GM23338 (cell line): Measurements from ENCODE around the gene NTMT1. TPM values are rescaled to one million over a fixed set of nuclear protein-coding genes. Genes with fewer than 3 reads are reported as not detected.

Experiments
- ATAC-seq: fragments of 200-7000 bp; cut with Tn5 transposase; 3 replicates; pipeline ENCODE4 v1.9.1; 2020
- DNase-seq: peaks from one replicate; pipeline ENCODE4 v3.0.0-alpha.2; 2015; ENCODE audit warnings: low spot score
- H2AFZ ChIP-seq: fragments of 200-600 bp; sonication (generic); 2 replicates; pipeline ENCODE4 v1.8.0; 2016; ENCODE audit warnings: antibody characterized with exemption, mild to moderate bottlenecking, moderate library complexity
- H3F3A ChIP-seq: fragments of 200-600 bp; sonication (generic); replicated peaks from 2 replicates; pipeline ENCODE4 v1.8.0; 2017; ENCODE audit warnings: antibody characterized with exemption, mixed run types, low read depth
- H3K27ac ChIP-seq: fragments of 200-600 bp; sonication (generic); 2 replicates; pipeline ENCODE4 v1.6.1; 2016; ENCODE audit warnings: low read depth
- H3K27me3 ChIP-seq: fragments of 200-600 bp; sonication (generic); 2 replicates; pipeline ENCODE4 v1.8.0; 2016; ENCODE audit warnings: mild to moderate bottlenecking, mixed run types, moderate library complexity; ENCODE audit not compliant: insufficient read depth
- H3K36me3 ChIP-seq: fragments of 200-600 bp; sonication (generic); 2 replicates; pipeline ENCODE4 v1.8.0; 2016; ENCODE audit warnings: mild to moderate bottlenecking; ENCODE audit not compliant: insufficient read depth
- H3K4me1 ChIP-seq: fragments of 200-600 bp; sonication (generic); 2 replicates; pipeline ENCODE4 v1.8.0; 2016; ENCODE audit warnings: mild to moderate bottlenecking, moderate library complexity; ENCODE audit not compliant: insufficient read depth
- H3K4me2 ChIP-seq: fragments of 200-600 bp; sonication (generic); 2 replicates; pipeline ENCODE4 v1.7.1; 2017; ENCODE audit warnings: mixed run types
- H3K4me3 ChIP-seq: fragments of 200-600 bp; sonication (generic); 2 replicates; pipeline ENCODE4 v1.6.1; 2016; ENCODE audit warnings: mixed run types
- H3K79me2 ChIP-seq: fragments of 200-600 bp; sonication (generic); replicated peaks from 2 replicates; pipeline ENCODE4 v1.8.0; 2017; ENCODE audit warnings: mild to moderate bottlenecking; ENCODE audit not compliant: insufficient read depth
- H3K9me2 ChIP-seq: fragments of 200-600 bp; sonication (generic); 2 replicates; pipeline ENCODE4 v1.8.0; 2017; ENCODE audit not compliant: insufficient read depth
- H4K20me1 ChIP-seq: fragments of 200-600 bp; sonication (generic); replicated peaks from 2 replicates; pipeline ENCODE4 v1.8.0; 2017; ENCODE audit warnings: mild to moderate bottlenecking; ENCODE audit not compliant: insufficient read depth
- H3K27ac Mint-ChIP-seq: 2 replicates; pipeline ENCODE4 v1.8.0; 2020; ENCODE audit warnings: inconsistent platforms, mild to moderate bottlenecking, moderate library complexity, mixed read lengths
- H3K27me3 Mint-ChIP-seq: 3 replicates; pipeline ENCODE4 v1.8.0; 2022; ENCODE audit warnings: low read depth, mild to moderate bottlenecking, moderate library complexity, mixed read lengths, inconsistent platforms; ENCODE audit not compliant: insufficient read depth, poor library complexity
- H3K36me3 Mint-ChIP-seq: 3 replicates; pipeline ENCODE4 v1.8.0; 2021; ENCODE audit warnings: low read depth, mild to moderate bottlenecking, inconsistent platforms, moderate library complexity, mixed read lengths
- H3K4me1 Mint-ChIP-seq: 3 replicates; pipeline ENCODE4 v1.8.0; 2020; ENCODE audit warnings: mild to moderate bottlenecking, inconsistent platforms, mixed read lengths
- H3K4me3 Mint-ChIP-seq: 3 replicates; pipeline ENCODE4 v1.8.0; 2021; ENCODE audit warnings: moderate library complexity, mild to moderate bottlenecking, inconsistent platforms, mixed read lengths
- H3K9me3 Mint-ChIP-seq: 3 replicates; pipeline ENCODE4 v1.8.0; 2020; ENCODE audit warnings: moderate library complexity, mild to moderate bottlenecking, inconsistent platforms, mixed read lengths
- CREB1 ChIP-seq: fragments of 250-450 bp; sonication (Bioruptor Pico); IDR thresholded peaks from 2 replicates; pipeline ENCODE4 v1.5.0; 2020; ENCODE audit warnings: low read depth, mild to moderate bottlenecking, moderate library complexity
- EZH2phosphoT487 ChIP-seq: fragments of 200-600 bp; sonication (generic); IDR thresholded peaks from one replicate; pipeline ENCODE4 v1.8.1; 2018; ENCODE audit warnings: antibody characterized with exemption; ENCODE audit not compliant: unreplicated experiment
- NANOG ChIP-seq: IDR thresholded peaks from 2 replicates; pipeline ENCODE4 v1.6.1; 2016; ENCODE audit warnings: antibody characterized with exemption, borderline replicate concordance
- STAT1 ChIP-seq: IDR thresholded peaks from one replicate; pipeline ENCODE4 v1.6.1; 2016; ENCODE audit warnings: antibody characterized with exemption; ENCODE audit not compliant: unreplicated experiment
- ZNF114 ChIP-seq: fragments of 250-450 bp; sonication (Bioruptor Pico); IDR thresholded peaks from 2 replicates; pipeline ENCODE4 v1.5.0; 2020; ENCODE audit warnings: mild to moderate bottlenecking, moderate library complexity
- ZNF331 ChIP-seq: fragments of 250-450 bp; sonication (Bioruptor Pico); IDR thresholded peaks from 2 replicates; pipeline ENCODE4 v1.5.0; 2020; ENCODE audit warnings: low read depth, mild to moderate bottlenecking, moderate library complexity
- polyA plus RNA-seq: library from polyadenylated mRNA; unstranded; fragments of >200 nt; fragmentation: Nextera tagmentation; extraction: Ambion mirVana; gene quantifications from 2 replicates; pipeline ENCODE4 v1.2.1, GENCODE V29; 2016
- total RNA-seq: library from RNA; depleted of rRNA; stranded (reverse); fragments of >200 nt; shearing (Covaris generic); gene quantifications from 2 replicates; pipeline ENCODE4 v1.2.3, GENCODE V29; 2014
- TF ChIP-seq, protein P1 (sequence below), 2 experiments: fragments of 200-600 bp in 1 of 2; sonication (generic) in 1 of 2; conservative IDR thresholded peaks; 2 replicates each; pipeline versions ENCODE4 v1.5.1 to v1.6.1; 2016 to 2017; ENCODE audit warnings: antibody characterized with exemption in 2 of 2, low read depth in 2 of 2, mild to moderate bottlenecking in 2 of 2, moderate library complexity in 1 of 2
- TF ChIP-seq, protein P2 (sequence below): IDR thresholded peaks from 2 replicates; pipeline ENCODE4 v1.6.1; 2016; ENCODE audit warnings: antibody characterized with exemption
- TF ChIP-seq, protein P3 (sequence below): fragments of 250-450 bp; sonication (Bioruptor Pico); IDR thresholded peaks from 2 replicates; pipeline ENCODE4 v1.5.0; 2020; ENCODE audit warnings: mild to moderate bottlenecking, moderate library complexity
- TF ChIP-seq, protein P4 (sequence below): IDR thresholded peaks from one replicate; pipeline ENCODE4 v1.6.1; 2018; ENCODE audit warnings: antibody characterized with exemption; ENCODE audit not compliant: unreplicated experiment

NTMT1 gene
- total and polyA plus RNA-seq, 2 experiments from 2014 or later = 59.4 to 108 TPM

DNA sequence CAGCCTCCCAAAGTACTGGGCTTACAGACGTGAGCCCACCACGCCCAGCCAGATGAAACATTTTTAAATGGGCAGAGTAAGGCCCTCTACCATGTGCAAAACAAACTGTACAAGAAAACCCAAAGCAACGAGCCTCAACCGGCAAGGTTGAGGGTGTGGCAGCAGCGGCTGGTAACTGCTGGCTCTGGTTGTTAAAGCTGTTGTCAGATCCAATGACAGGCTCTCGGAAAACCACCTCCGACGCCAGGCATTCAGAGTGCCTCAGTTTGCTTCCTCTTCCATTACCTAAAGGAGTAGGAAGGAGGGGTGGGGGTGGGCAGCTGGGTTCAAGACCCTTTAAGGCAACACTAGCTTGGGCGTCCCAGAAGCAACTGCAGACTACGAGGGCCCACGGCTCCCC is 18.4 kb downstream of the NTMT1 start:
- Histone ChIP-seq H4K20me1 (peaks cover 8% of the 10 kb centered on the region), H3K27ac (no peak overlapping the region), H3K4me3 (no peak overlapping the region), H3K4me1 (no peaks in the 10 kb centered on the region), H3F3A (no peaks in the 10 kb centered on the region), H3K79me2 (peaks cover 10% of the 10 kb centered on the region), H3K36me3 (no peaks in the 10 kb centered on the region), H3K4me2 (no peak overlapping the region), H2AFZ (no peak overlapping the region), H3K9me2 (no peaks in the 10 kb centered on the region), H3K27me3 (no peaks in the 10 kb centered on the region)
- Mint-ChIP-seq H3K9me3 (no peaks in the 10 kb centered on the region; the same call in 2 of the 3 replicates), H3K4me1 (peaks cover 9% of the 10 kb centered on the region), H3K27ac (no peak overlapping the region), H3K27me3 (peaks cover 15% of the 10 kb centered on the region), H3K36me3 (no peaks in the 10 kb centered on the region; the same call in 2 of the 3 replicates), H3K4me3 (no peak overlapping the region)
- no peak for ATAC-seq
- no peak for DNase-seq
- TF ChIP-seq, protein P1, sequence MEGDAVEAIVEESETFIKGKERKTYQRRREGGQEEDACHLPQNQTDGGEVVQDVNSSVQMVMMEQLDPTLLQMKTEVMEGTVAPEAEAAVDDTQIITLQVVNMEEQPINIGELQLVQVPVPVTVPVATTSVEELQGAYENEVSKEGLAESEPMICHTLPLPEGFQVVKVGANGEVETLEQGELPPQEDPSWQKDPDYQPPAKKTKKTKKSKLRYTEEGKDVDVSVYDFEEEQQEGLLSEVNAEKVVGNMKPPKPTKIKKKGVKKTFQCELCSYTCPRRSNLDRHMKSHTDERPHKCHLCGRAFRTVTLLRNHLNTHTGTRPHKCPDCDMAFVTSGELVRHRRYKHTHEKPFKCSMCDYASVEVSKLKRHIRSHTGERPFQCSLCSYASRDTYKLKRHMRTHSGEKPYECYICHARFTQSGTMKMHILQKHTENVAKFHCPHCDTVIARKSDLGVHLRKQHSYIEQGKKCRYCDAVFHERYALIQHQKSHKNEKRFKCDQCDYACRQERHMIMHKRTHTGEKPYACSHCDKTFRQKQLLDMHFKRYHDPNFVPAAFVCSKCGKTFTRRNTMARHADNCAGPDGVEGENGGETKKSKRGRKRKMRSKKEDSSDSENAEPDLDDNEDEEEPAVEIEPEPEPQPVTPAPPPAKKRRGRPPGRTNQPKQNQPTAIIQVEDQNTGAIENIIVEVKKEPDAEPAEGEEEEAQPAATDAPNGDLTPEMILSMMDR (conservative IDR thresholded peaks at IDR 0.05; ENCODE audit: low read depth in 2 of 2) = no peak

DNA sequence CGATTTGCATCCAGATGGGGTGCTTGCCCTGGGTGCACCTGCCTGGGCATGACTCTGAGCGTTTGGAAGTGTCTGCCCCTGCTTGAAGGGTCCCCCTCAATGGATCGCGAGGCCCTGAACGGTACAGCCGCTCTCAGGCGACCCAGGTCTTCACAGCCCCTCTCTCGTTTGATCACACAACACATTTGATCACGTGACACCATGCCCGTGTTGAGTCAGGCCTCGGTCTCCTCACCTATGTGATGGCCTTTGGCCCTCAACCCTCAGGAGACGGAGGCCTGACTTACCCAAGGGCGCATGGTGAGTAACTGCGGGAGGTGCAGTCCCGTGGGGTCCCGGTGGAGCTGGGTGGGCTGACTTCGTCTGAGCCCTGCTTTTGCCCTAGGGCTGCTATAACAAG is 18.9 kb downstream of the NTMT1 start:
- Mint-ChIP-seq H3K4me1 (peaks cover 9% of the 10 kb centered on the region), H3K36me3 (no peaks in the 10 kb centered on the region), H3K27me3 (peaks cover 18% of the 10 kb centered on the region), H3K9me3 (no peaks in the 10 kb centered on the region; the same call in 2 of the 3 replicates), H3K4me3 (no peak overlapping the region), H3K27ac (no peak overlapping the region)
- no peak for ATAC-seq
- H3K27me3 ChIP-seq = no peaks in the 10 kb centered on the region
- H3K27ac ChIP-seq = no peak overlapping the region
- H3K4me2 ChIP-seq = no peak overlapping the region
- no peak overlapping the region for H3K4me3 ChIP-seq
- no peaks in the 10 kb centered on the region for H3F3A ChIP-seq
- H2AFZ ChIP-seq = no peak overlapping the region
- no peaks in the 10 kb centered on the region for H3K9me2 ChIP-seq
- peaks cover 8% of the 10 kb centered on the region for H4K20me1 ChIP-seq
- no peaks in the 10 kb centered on the region for H3K36me3 ChIP-seq
- peaks cover 10% of the 10 kb centered on the region for H3K79me2 ChIP-seq
- no peaks in the 10 kb centered on the region for H3K4me1 ChIP-seq
- DNase-seq = no peak
- TF ChIP-seq EZH2phosphoT487 (no peak), CREB1 (CRISPR knock-in tag) (no peak), NANOG (no peak), ZNF114 (CRISPR knock-in tag) (no peak), STAT1 (no peak), ZNF331 (CRISPR knock-in tag) (no peak)
- TF ChIP-seq, protein P2, sequence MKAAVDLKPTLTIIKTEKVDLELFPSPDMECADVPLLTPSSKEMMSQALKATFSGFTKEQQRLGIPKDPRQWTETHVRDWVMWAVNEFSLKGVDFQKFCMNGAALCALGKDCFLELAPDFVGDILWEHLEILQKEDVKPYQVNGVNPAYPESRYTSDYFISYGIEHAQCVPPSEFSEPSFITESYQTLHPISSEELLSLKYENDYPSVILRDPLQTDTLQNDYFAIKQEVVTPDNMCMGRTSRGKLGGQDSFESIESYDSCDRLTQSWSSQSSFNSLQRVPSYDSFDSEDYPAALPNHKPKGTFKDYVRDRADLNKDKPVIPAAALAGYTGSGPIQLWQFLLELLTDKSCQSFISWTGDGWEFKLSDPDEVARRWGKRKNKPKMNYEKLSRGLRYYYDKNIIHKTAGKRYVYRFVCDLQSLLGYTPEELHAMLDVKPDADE = no peak
- TF ChIP-seq, protein P3, sequence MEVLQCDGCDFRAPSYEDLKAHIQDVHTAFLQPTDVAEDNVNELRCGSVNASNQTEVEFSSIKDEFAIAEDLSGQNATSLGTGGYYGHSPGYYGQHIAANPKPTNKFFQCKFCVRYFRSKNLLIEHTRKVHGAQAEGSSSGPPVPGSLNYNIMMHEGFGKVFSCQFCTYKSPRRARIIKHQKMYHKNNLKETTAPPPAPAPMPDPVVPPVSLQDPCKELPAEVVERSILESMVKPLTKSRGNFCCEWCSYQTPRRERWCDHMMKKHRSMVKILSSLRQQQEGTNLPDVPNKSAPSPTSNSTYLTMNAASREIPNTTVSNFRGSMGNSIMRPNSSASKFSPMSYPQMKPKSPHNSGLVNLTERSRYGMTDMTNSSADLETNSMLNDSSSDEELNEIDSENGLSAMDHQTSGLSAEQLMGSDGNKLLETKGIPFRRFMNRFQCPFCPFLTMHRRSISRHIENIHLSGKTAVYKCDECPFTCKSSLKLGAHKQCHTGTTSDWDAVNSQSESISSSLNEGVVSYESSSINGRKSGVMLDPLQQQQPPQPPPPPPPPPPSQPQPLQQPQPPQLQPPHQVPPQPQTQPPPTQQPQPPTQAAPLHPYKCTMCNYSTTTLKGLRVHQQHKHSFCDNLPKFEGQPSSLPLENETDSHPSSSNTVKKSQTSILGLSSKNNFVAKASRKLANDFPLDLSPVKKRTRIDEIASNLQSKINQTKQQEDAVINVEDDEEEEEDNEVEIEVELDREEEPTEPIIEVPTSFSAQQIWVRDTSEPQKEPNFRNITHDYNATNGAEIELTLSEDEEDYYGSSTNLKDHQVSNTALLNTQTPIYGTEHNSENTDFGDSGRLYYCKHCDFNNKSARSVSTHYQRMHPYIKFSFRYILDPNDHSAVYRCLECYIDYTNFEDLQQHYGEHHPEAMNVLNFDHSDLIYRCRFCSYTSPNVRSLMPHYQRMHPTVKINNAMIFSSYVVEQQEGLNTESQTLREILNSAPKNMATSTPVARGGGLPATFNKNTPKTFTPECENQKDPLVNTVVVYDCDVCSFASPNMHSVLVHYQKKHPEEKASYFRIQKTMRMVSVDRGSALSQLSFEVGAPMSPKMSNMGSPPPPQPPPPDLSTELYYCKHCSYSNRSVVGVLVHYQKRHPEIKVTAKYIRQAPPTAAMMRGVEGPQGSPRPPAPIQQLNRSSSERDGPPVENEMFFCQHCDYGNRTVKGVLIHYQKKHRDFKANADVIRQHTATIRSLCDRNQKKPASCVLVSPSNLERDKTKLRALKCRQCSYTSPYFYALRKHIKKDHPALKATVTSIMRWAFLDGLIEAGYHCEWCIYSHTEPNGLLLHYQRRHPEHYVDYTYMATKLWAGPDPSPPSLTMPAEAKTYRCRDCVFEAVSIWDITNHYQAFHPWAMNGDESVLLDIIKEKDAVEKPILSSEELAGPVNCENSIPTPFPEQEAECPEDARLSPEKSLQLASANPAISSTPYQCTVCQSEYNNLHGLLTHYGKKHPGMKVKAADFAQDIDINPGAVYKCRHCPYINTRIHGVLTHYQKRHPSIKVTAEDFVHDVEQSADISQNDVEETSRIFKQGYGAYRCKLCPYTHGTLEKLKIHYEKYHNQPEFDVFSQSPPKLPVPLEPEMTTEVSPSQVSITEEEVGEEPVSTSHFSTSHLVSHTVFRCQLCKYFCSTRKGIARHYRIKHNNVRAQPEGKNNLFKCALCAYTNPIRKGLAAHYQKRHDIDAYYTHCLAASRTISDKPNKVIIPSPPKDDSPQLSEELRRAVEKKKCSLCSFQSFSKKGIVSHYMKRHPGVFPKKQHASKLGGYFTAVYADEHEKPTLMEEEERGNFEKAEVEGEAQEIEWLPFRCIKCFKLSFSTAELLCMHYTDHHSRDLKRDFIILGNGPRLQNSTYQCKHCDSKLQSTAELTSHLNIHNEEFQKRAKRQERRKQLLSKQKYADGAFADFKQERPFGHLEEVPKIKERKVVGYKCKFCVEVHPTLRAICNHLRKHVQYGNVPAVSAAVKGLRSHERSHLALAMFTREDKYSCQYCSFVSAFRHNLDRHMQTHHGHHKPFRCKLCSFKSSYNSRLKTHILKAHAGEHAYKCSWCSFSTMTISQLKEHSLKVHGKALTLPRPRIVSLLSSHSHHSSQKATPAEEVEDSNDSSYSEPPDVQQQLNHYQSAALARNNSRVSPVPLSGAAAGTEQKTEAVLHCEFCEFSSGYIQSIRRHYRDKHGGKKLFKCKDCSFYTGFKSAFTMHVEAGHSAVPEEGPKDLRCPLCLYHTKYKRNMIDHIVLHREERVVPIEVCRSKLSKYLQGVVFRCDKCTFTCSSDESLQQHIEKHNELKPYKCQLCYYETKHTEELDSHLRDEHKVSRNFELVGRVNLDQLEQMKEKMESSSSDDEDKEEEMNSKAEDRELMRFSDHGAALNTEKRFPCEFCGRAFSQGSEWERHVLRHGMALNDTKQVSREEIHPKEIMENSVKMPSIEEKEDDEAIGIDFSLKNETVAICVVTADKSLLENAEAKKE = no peak
- TF ChIP-seq, protein P4, sequence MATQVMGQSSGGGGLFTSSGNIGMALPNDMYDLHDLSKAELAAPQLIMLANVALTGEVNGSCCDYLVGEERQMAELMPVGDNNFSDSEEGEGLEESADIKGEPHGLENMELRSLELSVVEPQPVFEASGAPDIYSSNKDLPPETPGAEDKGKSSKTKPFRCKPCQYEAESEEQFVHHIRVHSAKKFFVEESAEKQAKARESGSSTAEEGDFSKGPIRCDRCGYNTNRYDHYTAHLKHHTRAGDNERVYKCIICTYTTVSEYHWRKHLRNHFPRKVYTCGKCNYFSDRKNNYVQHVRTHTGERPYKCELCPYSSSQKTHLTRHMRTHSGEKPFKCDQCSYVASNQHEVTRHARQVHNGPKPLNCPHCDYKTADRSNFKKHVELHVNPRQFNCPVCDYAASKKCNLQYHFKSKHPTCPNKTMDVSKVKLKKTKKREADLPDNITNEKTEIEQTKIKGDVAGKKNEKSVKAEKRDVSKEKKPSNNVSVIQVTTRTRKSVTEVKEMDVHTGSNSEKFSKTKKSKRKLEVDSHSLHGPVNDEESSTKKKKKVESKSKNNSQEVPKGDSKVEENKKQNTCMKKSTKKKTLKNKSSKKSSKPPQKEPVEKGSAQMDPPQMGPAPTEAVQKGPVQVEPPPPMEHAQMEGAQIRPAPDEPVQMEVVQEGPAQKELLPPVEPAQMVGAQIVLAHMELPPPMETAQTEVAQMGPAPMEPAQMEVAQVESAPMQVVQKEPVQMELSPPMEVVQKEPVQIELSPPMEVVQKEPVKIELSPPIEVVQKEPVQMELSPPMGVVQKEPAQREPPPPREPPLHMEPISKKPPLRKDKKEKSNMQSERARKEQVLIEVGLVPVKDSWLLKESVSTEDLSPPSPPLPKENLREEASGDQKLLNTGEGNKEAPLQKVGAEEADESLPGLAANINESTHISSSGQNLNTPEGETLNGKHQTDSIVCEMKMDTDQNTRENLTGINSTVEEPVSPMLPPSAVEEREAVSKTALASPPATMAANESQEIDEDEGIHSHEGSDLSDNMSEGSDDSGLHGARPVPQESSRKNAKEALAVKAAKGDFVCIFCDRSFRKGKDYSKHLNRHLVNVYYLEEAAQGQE = no peak
